ENCODE data around the gene PRDX2.

DNA sequence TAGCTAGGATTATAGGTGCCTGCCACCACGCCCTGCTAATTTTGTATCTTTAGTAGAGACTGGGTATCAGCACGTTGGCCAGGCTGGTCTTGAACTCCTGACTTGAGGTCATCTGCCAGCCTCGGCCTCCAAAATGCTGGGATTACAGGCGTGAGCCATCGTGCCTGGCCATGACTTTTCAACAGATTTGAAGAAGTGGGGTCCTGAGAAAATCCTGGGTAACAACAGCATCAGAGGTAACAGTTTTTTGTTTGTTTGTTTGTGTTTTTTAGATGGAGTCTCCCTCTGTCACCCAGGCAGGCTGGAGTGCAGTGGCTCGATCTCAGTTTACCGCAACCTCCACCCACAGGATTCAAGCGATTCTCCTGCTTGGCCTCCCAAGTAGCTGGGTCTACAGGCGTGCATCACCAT is 6.6 kb downstream of the PRDX2 start:
- TF ChIP-seq POLR2AphosphoS5 (IDR thresholded peaks at IDR 0.05; ENCODE audit: low read depth, low read length) (no peak), FOXP2 (optimal IDR thresholded peaks at IDR 0.05; ENCODE audit: borderline replicate concordance, extremely low read depth, extremely low read length, insufficient read depth) (no peak), TAF1 (IDR thresholded peaks at IDR 0.05; ENCODE audit: borderline replicate concordance, insufficient read depth, low read length) (no peak)

Measured in PFSK-1 (cell line).